GM12878 (cell line): ENCODE results near the gene ATXN7L1. TPM values are rescaled to one million over a fixed set of nuclear protein-coding genes. Genes with fewer than 3 reads are reported as not detected.

Experiments
- BRCA1 ChIP-seq: IDR thresholded peaks from 2 replicates; pipeline ENCODE4 v1.6.1; 2011; ENCODE audit warnings: low read depth, low read length, improper control_type of control experiment
- CBFB ChIP-seq: IDR thresholded peaks from 2 replicates; pipeline ENCODE4 v1.6.1; 2016; ENCODE audit warnings: antibody characterized with exemption, low read depth
- CBX5 ChIP-seq: sonication (generic); IDR thresholded peaks from 2 replicates; pipeline ENCODE4 v1.6.1; 2016; ENCODE audit warnings: low read depth, moderate library complexity, mild to moderate bottlenecking, inconsistent platforms
- CHD4 ChIP-seq: fragments of 200-600 bp; sonication (generic); IDR thresholded peaks from 2 replicates; pipeline ENCODE4 v1.6.1; 2016; ENCODE audit warnings: mild to moderate bottlenecking
- CTCF ChIP-seq, 3 experiments: IDR thresholded peaks in 2 of 3; conservative IDR thresholded peaks in 1 of 3; 2 replicates each; pipeline ENCODE4 v1.5.1; 2011; ENCODE audit warnings: low read depth in 3 of 3, low read length in 3 of 3, mild to moderate bottlenecking in 3 of 3, control low read depth in 2 of 3, moderate library complexity in 2 of 3, inconsistent platforms in 1 of 3, mixed read lengths in 1 of 3; ENCODE audit not compliant: control insufficient read depth in 2 of 3, insufficient read depth in 1 of 3; ENCODE audit errors: extremely low read depth in 1 of 3
- EED ChIP-seq: sonication (generic); IDR thresholded peaks from 2 replicates; pipeline ENCODE4 v1.6.1; 2016; ENCODE audit warnings: antibody characterized with exemption, low read depth
- EGR1 ChIP-seq, 2 experiments: IDR thresholded peaks; 1 replicate in 1 of 2; 2 replicates in 1 of 2; pipeline ENCODE4 v1.6.1; 2011 to 2012; ENCODE audit warnings: low read depth in 2 of 2, low read length in 2 of 2, borderline replicate concordance in 1 of 2, mild to moderate bottlenecking in 1 of 2, moderate library complexity in 1 of 2
- FOXK2 ChIP-seq: fragments of 450-650 bp; IDR thresholded peaks from 2 replicates; pipeline ENCODE4 v1.6.1; 2017; ENCODE audit warnings: mild to moderate bottlenecking, moderate library complexity
- IKZF2 ChIP-seq, 2 experiments: fragments of 450-650 bp; IDR thresholded peaks; 2 replicates each; pipeline ENCODE4 v1.6.1; 2017; ENCODE audit warnings: mild to moderate bottlenecking in 2 of 2, moderate library complexity in 2 of 2
- IRF4 ChIP-seq: IDR thresholded peaks from 2 replicates; pipeline ENCODE4 v1.6.1; 2011; ENCODE audit warnings: low read depth, low read length
- IRF5 ChIP-seq: fragments of 450-650 bp; IDR thresholded peaks from 2 replicates; pipeline ENCODE4 v1.6.1; 2017; ENCODE audit warnings: borderline replicate concordance
- JUNB ChIP-seq: IDR thresholded peaks from 2 replicates; pipeline ENCODE4 v1.6.1; 2016; ENCODE audit warnings: antibody characterized with exemption, mild to moderate bottlenecking
- KDM1A ChIP-seq: fragments of 200-600 bp; sonication (generic); IDR thresholded peaks from 2 replicates; pipeline ENCODE4 v1.6.1; 2016; ENCODE audit warnings: borderline replicate concordance
- MXI1 ChIP-seq: fragments of 150-350 bp; IDR thresholded peaks from 2 replicates; pipeline ENCODE4 v1.6.1; 2011; ENCODE audit warnings: low read depth, mild to moderate bottlenecking, inconsistent platforms, low read length, improper control_type of control experiment
- NFYA ChIP-seq: IDR thresholded peaks from 2 replicates; pipeline ENCODE4 v1.6.1; 2011; ENCODE audit warnings: low read depth, mild to moderate bottlenecking, low read length, improper control_type of control experiment, borderline replicate concordance
- RAD51 ChIP-seq: fragments of 450-650 bp; IDR thresholded peaks from 2 replicates; pipeline ENCODE4 v1.6.1; 2016; ENCODE audit warnings: moderate library complexity, mild to moderate bottlenecking, inconsistent platforms
- RBBP5 ChIP-seq: fragments of 200-600 bp; sonication (generic); conservative IDR thresholded peaks from 2 replicates; pipeline ENCODE4 v1.6.1; 2016
- SKIL ChIP-seq: fragments of 450-650 bp; IDR thresholded peaks from 2 replicates; pipeline ENCODE4 v1.6.1; 2017; ENCODE audit warnings: mild to moderate bottlenecking, low read depth, inconsistent platforms; ENCODE audit not compliant: poor library complexity, severe bottlenecking
- SMC3 ChIP-seq: IDR thresholded peaks from 2 replicates; pipeline ENCODE4 v1.6.1; 2011; ENCODE audit warnings: low read length, improper control_type of control experiment, borderline replicate concordance
- SP1 ChIP-seq: IDR thresholded peaks from one replicate; pipeline ENCODE4 v1.6.1; 2011; ENCODE audit warnings: low read depth, low read length
- SPI1 ChIP-seq: IDR thresholded peaks from 2 replicates; pipeline ENCODE4 v1.6.1; 2011; ENCODE audit warnings: low read depth, mild to moderate bottlenecking, low read length, moderate library complexity, borderline replicate concordance; ENCODE audit not compliant: insufficient read depth
- SREBF1 ChIP-seq: IDR thresholded peaks from 2 replicates; pipeline ENCODE4 v1.6.1; 2012; ENCODE audit warnings: mild to moderate bottlenecking, low read length
- TCF12 ChIP-seq: IDR thresholded peaks from 2 replicates; pipeline ENCODE4 v1.6.1; 2011; ENCODE audit warnings: low read depth, mild to moderate bottlenecking, low read length
- WRNIP1 ChIP-seq: IDR thresholded peaks from 2 replicates; pipeline ENCODE4 v1.6.1; 2011; ENCODE audit warnings: low read depth, low read length, improper control_type of control experiment, borderline replicate concordance
- YBX1 ChIP-seq: fragments of 450-650 bp; IDR thresholded peaks from 2 replicates; pipeline ENCODE4 v1.6.1; 2016; ENCODE audit warnings: antibody characterized with exemption
- polyA plus RNA-seq, 11 experiments: library from polyadenylated mRNA; depleted of rRNA in 4 of 11; unstranded in 6 of 11; stranded (reverse) in 5 of 11; fragments of >200 nt; fragmentation: Nextera tagmentation in 4 of 11; fragmentation: Illumina TruSeq in 1 of 11; extraction: Ambion mirVana in 4 of 11; extraction: Trizol in 1 of 11; gene quantifications; 1 replicate in 1 of 11; 2 replicates in 10 of 11; pipeline versions ENCODE4 v1.2.1 to v1.2.3, GENCODE V29; 2011 to 2016; ENCODE audit warnings: inconsistent platforms in 2 of 11, missing spikeins in 2 of 11, low read depth in 1 of 11
- total RNA-seq, 4 experiments: library from RNA; depleted of rRNA in 3 of 4; stranded (reverse); fragments of >200 nt in 3 of 4; fragmentation: Illumina TruSeq in 1 of 4; extraction: Trizol in 1 of 4; gene quantifications; 2 replicates each; pipeline versions ENCODE4 v1.2.1 to v1.2.3, GENCODE V29; 2013 to 2021

The ATXN7L1 gene
- total and polyA plus RNA-seq, 10 of the 15 experiments (the other 5 are each of a cell fraction or from before 2014, with no cell fraction given): 0.40 to 2.9 (median 1.2) TPM

- TF ChIP-seq NFYA: no peak
- peak; percentile 66 to 90 (median 73); a peak in 5 of 6 replicates for TF ChIP-seq CTCF (IDR thresholded peaks at IDR 0.05 in 2 of 3, conservative IDR thresholded peaks at IDR 0.05 in 1 of 3; ENCODE audit: control insufficient read depth in 2 of 3, extremely low read depth in 1 of 3, insufficient read depth in 1 of 3, low read depth in 3 of 3, low read length in 3 of 3)
- TF ChIP-seq CHD4: no peak
- TF ChIP-seq RAD51: no peak
- peak; percentile 74 for TF ChIP-seq SMC3
- TF ChIP-seq EED: no peak
- no peak for TF ChIP-seq TCF12
- no peak for TF ChIP-seq JUNB
- no peak for TF ChIP-seq WRNIP1
- TF ChIP-seq CBX5: no peak
- TF ChIP-seq SREBF1: no peak
- TF ChIP-seq RBBP5: no peak
- no peak for TF ChIP-seq SP1
- TF ChIP-seq IKZF2 (IDR thresholded peaks at IDR 0.05): no peak
- no peak for TF ChIP-seq EGR1 (IDR thresholded peaks at IDR 0.05; ENCODE audit: borderline replicate concordance in 1 of 2, low read depth in 2 of 2, low read length in 2 of 2)
- no peak for TF ChIP-seq FOXK2
- peak; percentile 49; the same call in 1 of the 2 replicates for TF ChIP-seq IRF4
- no peak for TF ChIP-seq YBX1
- no peak for TF ChIP-seq IRF5
- TF ChIP-seq CBFB: no peak
- TF ChIP-seq SPI1: no peak
- TF ChIP-seq MXI1: no peak
- TF ChIP-seq KDM1A: no peak
- no peak for TF ChIP-seq BRCA1
- TF ChIP-seq SKIL: no peak
Observed at GRCh38 chr7:105589356-105590077, 286.9 kb downstream of the ATXN7L1 start (continued).
